NT2/D1 (cell line): ENCODE results near the gene TRIM10.

Experiments used
- DNase-seq: peaks from one replicate; pipeline ENCODE4 v3.0.0-alpha.2; 2011; ENCODE audit warnings: low read depth, low spot score
- H3K27me3 ChIP-seq: 2 replicates; pipeline ENCODE4 v1.6.0; 2011; ENCODE audit warnings: mild to moderate bottlenecking; ENCODE audit not compliant: insufficient read length, insufficient read depth
- H3K36me3 ChIP-seq: 2 replicates; pipeline ENCODE4 v1.6.1; 2011; ENCODE audit warnings: mild to moderate bottlenecking, low read length, mixed read lengths; ENCODE audit not compliant: insufficient read depth, insufficient read length
- H3K4me1 ChIP-seq: 2 replicates; pipeline ENCODE4 v1.5.1; 2011; ENCODE audit not compliant: insufficient read depth, insufficient read length
- H3K4me3 ChIP-seq: 2 replicates; pipeline ENCODE4 v1.5.1; 2011; ENCODE audit warnings: low read depth; ENCODE audit not compliant: insufficient read length
- H3K9ac ChIP-seq: 2 replicates; pipeline ENCODE4 v1.6.0; 2011; ENCODE audit warnings: low read depth; ENCODE audit not compliant: insufficient read length
- H3K9me3 ChIP-seq: 2 replicates; pipeline ENCODE4 v1.5.1; 2011; ENCODE audit warnings: mild to moderate bottlenecking, low read length; ENCODE audit not compliant: insufficient read depth
- SUZ12 ChIP-seq: IDR thresholded peaks from 2 replicates; pipeline ENCODE4 v1.6.1; 2011; ENCODE audit not compliant: insufficient read length, insufficient read depth; ENCODE audit errors: extremely low read depth
- YY1 ChIP-seq: IDR thresholded peaks from 2 replicates; pipeline ENCODE4 v1.6.1; 2011; ENCODE audit not compliant: insufficient read length, insufficient read depth
- ZNF274 ChIP-seq: IDR thresholded peaks from 2 replicates; pipeline ENCODE4 v1.6.1; 2011; ENCODE audit warnings: mild to moderate bottlenecking, low read depth, low read length

TRIM10 gene

GRCh38 chr6:30200551-30201281, 39.7 kb upstream of the TRIM10 start:
- DNase-seq, result no peak
- peaks cover 49% of the 10 kb centered on the region for H3K36me3 ChIP-seq
- H3K9me3 ChIP-seq, result no peaks in the 10 kb centered on the region

GRCh38 chr6:30198166-30199084, 37.4 kb upstream of the TRIM10 start:
- peaks cover 57% of the 10 kb centered on the region for H3K36me3 ChIP-seq
- TF ChIP-seq SUZ12, result no peak
- no peak for TF ChIP-seq YY1
- TF ChIP-seq ZNF274, result no peak
- no peak overlapping the region for H3K4me3 ChIP-seq
- H3K27me3 ChIP-seq, result no peaks in the 10 kb centered on the region
- peaks cover 2% of the 10 kb centered on the region for H3K4me1 ChIP-seq
- no peak for DNase-seq
- no peaks in the 10 kb centered on the region for H3K9me3 ChIP-seq
- H3K9ac ChIP-seq, result no peak overlapping the region

More at GRCh38 chr6:30200551-30201281, 39.7 kb upstream of the TRIM10 start:
- Histone ChIP-seq H3K27me3 (no peaks in the 10 kb centered on the region), H3K4me1 (no peaks in the 10 kb centered on the region), H3K4me3 (no peak overlapping the region), H3K9ac (no peak overlapping the region)
- TF ChIP-seq ZNF274 (no peak), YY1 (no peak), SUZ12 (no peak)

GRCh38 chr6:30196376-30196775, 35.4 kb upstream of the TRIM10 start:
- TF ChIP-seq YY1 (no peak), SUZ12 (no peak), ZNF274 (no peak)
- H3K4me1 ChIP-seq, result peaks cover 2% of the 10 kb centered on the region
- H3K9me3 ChIP-seq, result no peaks in the 10 kb centered on the region
- no peak overlapping the region for H3K9ac ChIP-seq
- H3K4me3 ChIP-seq, result no peak overlapping the region
- no peaks in the 10 kb centered on the region for H3K27me3 ChIP-seq
- H3K36me3 ChIP-seq, result peaks cover 61% of the 10 kb centered on the region
- no peak for DNase-seq

- H3K9me3 ChIP-seq, result no peaks in the 10 kb centered on the region
- DNase-seq, result no peak
- no peaks in the 10 kb centered on the region for H3K27me3 ChIP-seq
- H3K36me3 ChIP-seq, result peaks cover 59% of the 10 kb centered on the region
- H3K4me3 ChIP-seq, result no peak overlapping the region
- no peak for TF ChIP-seq ZNF274
- no peak for TF ChIP-seq SUZ12
- H3K4me1 ChIP-seq, result peaks cover 2% of the 10 kb centered on the region
- H3K9ac ChIP-seq, result no peak overlapping the region
These were observed 34.9 kb upstream of the TRIM10 start for GRCh38 chr6:30195951-30196350.

- TF ChIP-seq ZNF274, result no peak
- TF ChIP-seq SUZ12, result no peak
- TF ChIP-seq YY1, result no peak
- H3K9me3 ChIP-seq, result no peaks in the 10 kb centered on the region
- H3K36me3 ChIP-seq, result peaks cover 57% of the 10 kb centered on the region
- H3K4me1 ChIP-seq, result peaks cover 2% of the 10 kb centered on the region
- no peak overlapping the region for H3K9ac ChIP-seq
- H3K4me3 ChIP-seq, result no peak overlapping the region
- H3K27me3 ChIP-seq, result no peaks in the 10 kb centered on the region
- no peak for DNase-seq
These were observed 34.0 kb upstream of the TRIM10 start for GRCh38 chr6:30194797-30195690.

GRCh38 chr6:30192076-30192475, 31.1 kb upstream of the TRIM10 start:
- peaks cover 54% of the 10 kb centered on the region for H3K36me3 ChIP-seq
- TF ChIP-seq SUZ12, result no peak
- no peak for TF ChIP-seq YY1
- no peak for TF ChIP-seq ZNF274

More at GRCh38 chr6:30192076-30192475, 31.1 kb upstream of the TRIM10 start:
- no peak overlapping the region for H3K4me3 ChIP-seq
- peaks cover 2% of the 10 kb centered on the region for H3K4me1 ChIP-seq
- no peaks in the 10 kb centered on the region for H3K9me3 ChIP-seq
- H3K27me3 ChIP-seq, result no peaks in the 10 kb centered on the region
- DNase-seq, result no peak
- H3K9ac ChIP-seq, result no peak overlapping the region
